GM23338 (cell line): ENCODE results near the gene RNF112. TPM values are rescaled to one million over a fixed set of nuclear protein-coding genes. Genes with fewer than 3 reads are reported as not detected.
"Not testable (repeated sequence)": the region's sequence is repeated elsewhere in the genome, so short reads cannot be mapped to it uniquely, and the experiment has no call there.

Experiments
- ATAC-seq: fragments of 200-7000 bp; cut with Tn5 transposase; 3 replicates; pipeline ENCODE4 v1.9.1; 2020
- DNase-seq: peaks from one replicate; pipeline ENCODE4 v3.0.0-alpha.2; 2015; ENCODE audit warnings: low spot score
- H2AFZ ChIP-seq: fragments of 200-600 bp; sonication (generic); 2 replicates; pipeline ENCODE4 v1.8.0; 2016; ENCODE audit warnings: antibody characterized with exemption, mild to moderate bottlenecking, moderate library complexity
- H3F3A ChIP-seq: fragments of 200-600 bp; sonication (generic); replicated peaks from 2 replicates; pipeline ENCODE4 v1.8.0; 2017; ENCODE audit warnings: antibody characterized with exemption, mixed run types, low read depth
- H3K27ac ChIP-seq: fragments of 200-600 bp; sonication (generic); 2 replicates; pipeline ENCODE4 v1.6.1; 2016; ENCODE audit warnings: low read depth
- H3K27me3 ChIP-seq: fragments of 200-600 bp; sonication (generic); 2 replicates; pipeline ENCODE4 v1.8.0; 2016; ENCODE audit warnings: mild to moderate bottlenecking, mixed run types, moderate library complexity; ENCODE audit not compliant: insufficient read depth
- H3K36me3 ChIP-seq: fragments of 200-600 bp; sonication (generic); 2 replicates; pipeline ENCODE4 v1.8.0; 2016; ENCODE audit warnings: mild to moderate bottlenecking; ENCODE audit not compliant: insufficient read depth
- H3K4me1 ChIP-seq: fragments of 200-600 bp; sonication (generic); 2 replicates; pipeline ENCODE4 v1.8.0; 2016; ENCODE audit warnings: mild to moderate bottlenecking, moderate library complexity; ENCODE audit not compliant: insufficient read depth
- H3K4me2 ChIP-seq: fragments of 200-600 bp; sonication (generic); 2 replicates; pipeline ENCODE4 v1.7.1; 2017; ENCODE audit warnings: mixed run types
- H3K4me3 ChIP-seq: fragments of 200-600 bp; sonication (generic); 2 replicates; pipeline ENCODE4 v1.6.1; 2016; ENCODE audit warnings: mixed run types
- H3K79me2 ChIP-seq: fragments of 200-600 bp; sonication (generic); replicated peaks from 2 replicates; pipeline ENCODE4 v1.8.0; 2017; ENCODE audit warnings: mild to moderate bottlenecking; ENCODE audit not compliant: insufficient read depth
- H3K9me2 ChIP-seq: fragments of 200-600 bp; sonication (generic); 2 replicates; pipeline ENCODE4 v1.8.0; 2017; ENCODE audit not compliant: insufficient read depth
- H4K20me1 ChIP-seq: fragments of 200-600 bp; sonication (generic); replicated peaks from 2 replicates; pipeline ENCODE4 v1.8.0; 2017; ENCODE audit warnings: mild to moderate bottlenecking; ENCODE audit not compliant: insufficient read depth
- H3K27ac Mint-ChIP-seq: 2 replicates; pipeline ENCODE4 v1.8.0; 2020; ENCODE audit warnings: inconsistent platforms, mild to moderate bottlenecking, moderate library complexity, mixed read lengths
- H3K27me3 Mint-ChIP-seq: 3 replicates; pipeline ENCODE4 v1.8.0; 2022; ENCODE audit warnings: low read depth, mild to moderate bottlenecking, moderate library complexity, mixed read lengths, inconsistent platforms; ENCODE audit not compliant: insufficient read depth, poor library complexity
- H3K36me3 Mint-ChIP-seq: 3 replicates; pipeline ENCODE4 v1.8.0; 2021; ENCODE audit warnings: low read depth, mild to moderate bottlenecking, inconsistent platforms, moderate library complexity, mixed read lengths
- H3K4me1 Mint-ChIP-seq: 3 replicates; pipeline ENCODE4 v1.8.0; 2020; ENCODE audit warnings: mild to moderate bottlenecking, inconsistent platforms, mixed read lengths
- H3K4me3 Mint-ChIP-seq: 3 replicates; pipeline ENCODE4 v1.8.0; 2021; ENCODE audit warnings: moderate library complexity, mild to moderate bottlenecking, inconsistent platforms, mixed read lengths
- H3K9me3 Mint-ChIP-seq: 3 replicates; pipeline ENCODE4 v1.8.0; 2020; ENCODE audit warnings: moderate library complexity, mild to moderate bottlenecking, inconsistent platforms, mixed read lengths
- CREB1 ChIP-seq: fragments of 250-450 bp; sonication (Bioruptor Pico); IDR thresholded peaks from 2 replicates; pipeline ENCODE4 v1.5.0; 2020; ENCODE audit warnings: low read depth, mild to moderate bottlenecking, moderate library complexity
- JUNB ChIP-seq: IDR thresholded peaks from one replicate; pipeline ENCODE4 v1.6.1; 2016; ENCODE audit warnings: antibody characterized with exemption; ENCODE audit not compliant: unreplicated experiment
- NANOG ChIP-seq: IDR thresholded peaks from 2 replicates; pipeline ENCODE4 v1.6.1; 2016; ENCODE audit warnings: antibody characterized with exemption, borderline replicate concordance
- ZNF114 ChIP-seq: fragments of 250-450 bp; sonication (Bioruptor Pico); IDR thresholded peaks from 2 replicates; pipeline ENCODE4 v1.5.0; 2020; ENCODE audit warnings: mild to moderate bottlenecking, moderate library complexity
- ZNF331 ChIP-seq: fragments of 250-450 bp; sonication (Bioruptor Pico); IDR thresholded peaks from 2 replicates; pipeline ENCODE4 v1.5.0; 2020; ENCODE audit warnings: low read depth, mild to moderate bottlenecking, moderate library complexity
- polyA plus RNA-seq: library from polyadenylated mRNA; unstranded; fragments of >200 nt; fragmentation: Nextera tagmentation; extraction: Ambion mirVana; gene quantifications from 2 replicates; pipeline ENCODE4 v1.2.1, GENCODE V29; 2016
- total RNA-seq: library from RNA; depleted of rRNA; stranded (reverse); fragments of >200 nt; shearing (Covaris generic); gene quantifications from 2 replicates; pipeline ENCODE4 v1.2.3, GENCODE V29; 2014
- TF ChIP-seq, protein P1 (sequence below), 2 experiments: fragments of 200-600 bp in 1 of 2; sonication (generic) in 1 of 2; conservative IDR thresholded peaks; 2 replicates each; pipeline versions ENCODE4 v1.5.1 to v1.6.1; 2016 to 2017; ENCODE audit warnings: antibody characterized with exemption in 2 of 2, low read depth in 2 of 2, mild to moderate bottlenecking in 2 of 2, moderate library complexity in 1 of 2

RNF112 gene
- total and polyA plus RNA-seq, 2 experiments from 2014 or later = 0.42 to 4.1 TPM

DNA sequence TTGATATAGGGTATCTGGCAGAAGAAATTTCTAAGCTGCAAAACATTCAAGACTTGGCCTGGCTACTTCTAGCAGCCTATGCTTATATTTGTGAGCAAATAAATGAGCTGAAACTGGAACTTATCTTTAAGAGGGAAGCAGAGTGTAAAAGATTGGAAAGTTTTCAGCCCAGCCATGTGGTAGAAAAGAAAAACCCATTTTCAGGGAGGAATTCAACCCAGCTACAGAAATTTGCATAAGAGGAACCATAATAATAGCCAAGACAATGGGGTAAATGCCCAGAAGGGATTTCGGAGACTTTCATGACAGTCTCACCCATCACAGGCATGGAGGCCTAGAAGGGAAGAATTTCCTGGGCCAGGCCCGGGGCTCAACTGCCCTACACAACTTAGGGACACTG lies 31.7 kb downstream of the RNF112 start (continued):
- TF ChIP-seq, protein P1, sequence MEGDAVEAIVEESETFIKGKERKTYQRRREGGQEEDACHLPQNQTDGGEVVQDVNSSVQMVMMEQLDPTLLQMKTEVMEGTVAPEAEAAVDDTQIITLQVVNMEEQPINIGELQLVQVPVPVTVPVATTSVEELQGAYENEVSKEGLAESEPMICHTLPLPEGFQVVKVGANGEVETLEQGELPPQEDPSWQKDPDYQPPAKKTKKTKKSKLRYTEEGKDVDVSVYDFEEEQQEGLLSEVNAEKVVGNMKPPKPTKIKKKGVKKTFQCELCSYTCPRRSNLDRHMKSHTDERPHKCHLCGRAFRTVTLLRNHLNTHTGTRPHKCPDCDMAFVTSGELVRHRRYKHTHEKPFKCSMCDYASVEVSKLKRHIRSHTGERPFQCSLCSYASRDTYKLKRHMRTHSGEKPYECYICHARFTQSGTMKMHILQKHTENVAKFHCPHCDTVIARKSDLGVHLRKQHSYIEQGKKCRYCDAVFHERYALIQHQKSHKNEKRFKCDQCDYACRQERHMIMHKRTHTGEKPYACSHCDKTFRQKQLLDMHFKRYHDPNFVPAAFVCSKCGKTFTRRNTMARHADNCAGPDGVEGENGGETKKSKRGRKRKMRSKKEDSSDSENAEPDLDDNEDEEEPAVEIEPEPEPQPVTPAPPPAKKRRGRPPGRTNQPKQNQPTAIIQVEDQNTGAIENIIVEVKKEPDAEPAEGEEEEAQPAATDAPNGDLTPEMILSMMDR (conservative IDR thresholded peaks at IDR 0.05; ENCODE audit: low read depth in 2 of 2) = no peak
- no peak for TF ChIP-seq JUNB
- TF ChIP-seq ZNF114 (CRISPR knock-in tag) = no peak

GRCh38 chr17:19443148-19443547 lies 32.1 kb downstream of the RNF112 start:
- Histone ChIP-seq H3K9me2 (no peaks in the 10 kb centered on the region), H3K36me3 (peaks cover 13% of the 10 kb centered on the region), H3K4me1 (peaks cover 17% of the 10 kb centered on the region), H3K27ac (no peak overlapping the region), H4K20me1 (no peaks in the 10 kb centered on the region), H3K4me3 (no peak overlapping the region; the same call in 1 of the 2 replicates), H3K27me3 (no peaks in the 10 kb centered on the region), H3F3A (no peaks in the 10 kb centered on the region), H2AFZ (no peak overlapping the region), H3K79me2 (no peaks in the 10 kb centered on the region), H3K4me2 (no peak overlapping the region)
- peaks cover 18% of the 10 kb centered on the region for H3K4me1 Mint-ChIP-seq
- H3K4me3 Mint-ChIP-seq = no peak overlapping the region
- H3K36me3 Mint-ChIP-seq = peaks cover 41% of the 10 kb centered on the region
- no peak for TF ChIP-seq CREB1
- H3K9me3 Mint-ChIP-seq = peaks cover 50% of the 10 kb centered on the region
- peaks cover 5% of the 10 kb centered on the region for H3K27me3 Mint-ChIP-seq
- no peak for DNase-seq
- no peak for ATAC-seq
- H3K27ac Mint-ChIP-seq = no peak overlapping the region

GRCh38 chr17:19445105-19445504 lies 34.1 kb downstream of the RNF112 start:
- peaks cover 15% of the 10 kb centered on the region for H3K4me1 ChIP-seq
- H4K20me1 ChIP-seq = no peaks in the 10 kb centered on the region
- no peak overlapping the region for H3K4me2 ChIP-seq
- H3K4me3 ChIP-seq = no peak overlapping the region
- ATAC-seq (no peak), DNase-seq (no peak)
- peaks cover 5% of the 10 kb centered on the region for H3K27me3 Mint-ChIP-seq
- H3K9me2 ChIP-seq = no peaks in the 10 kb centered on the region
- no peak overlapping the region for H3K27ac Mint-ChIP-seq
- peaks cover 19% of the 10 kb centered on the region for H3K4me1 Mint-ChIP-seq
- no peak overlapping the region for H3K27ac ChIP-seq
- H3K36me3 Mint-ChIP-seq = peaks cover 41% of the 10 kb centered on the region
- peaks cover 13% of the 10 kb centered on the region for H3K36me3 ChIP-seq
- peaks cover 49% of the 10 kb centered on the region for H3K9me3 Mint-ChIP-seq
- no peaks in the 10 kb centered on the region for H3K27me3 ChIP-seq
- no peaks in the 10 kb centered on the region for H3K79me2 ChIP-seq
- no peak overlapping the region for H3K4me3 Mint-ChIP-seq
- no peaks in the 10 kb centered on the region for H3F3A ChIP-seq
- TF ChIP-seq ZNF331 (CRISPR knock-in tag) (no peak), JUNB (no peak), NANOG (no peak)
- no peak overlapping the region for H2AFZ ChIP-seq

GRCh38 chr17:19446577-19446976 lies 35.5 kb downstream of the RNF112 start:
- peak overlapping the region; percentile 69 for H3K27ac Mint-ChIP-seq
- DNase-seq, H3K27me3 ChIP-seq, H3K27me3 Mint-ChIP-seq, H3K4me3 Mint-ChIP-seq, H3K4me2 ChIP-seq, H4K20me1 ChIP-seq, H3K27ac ChIP-seq, H3K4me3 ChIP-seq, H2AFZ ChIP-seq, ATAC-seq, H3K79me2 ChIP-seq, H3F3A ChIP-seq, H3K9me2 ChIP-seq, H3K36me3 ChIP-seq: not testable (repeated sequence)
- H3K36me3 Mint-ChIP-seq = peaks cover 33% of the 10 kb centered on the region
- H3K9me3 Mint-ChIP-seq = peaks cover 38% of the 10 kb centered on the region
- H3K4me1 Mint-ChIP-seq = peaks cover 19% of the 10 kb centered on the region
- H3K4me1 ChIP-seq = peaks cover 15% of the 10 kb centered on the region
